Keratinocyte (primary cell): ENCODE measurements around the gene CEMP1. TPM values are rescaled to one million over a fixed set of nuclear protein-coding genes. Genes with fewer than 3 reads are reported as not detected.

ENCODE experiments used
- DNase-seq: peaks from one replicate; pipeline ENCODE4 v3.0.0-alpha.2; 2011; ENCODE audit warnings: low read depth, missing footprints, low spot score
- FAIRE-seq: peaks from 2 replicates; lab custom pipeline; 2011; peaks lifted over from hg19 to GRCh38; lab: Jason Lieb, UNC
- H2AFZ ChIP-seq: 2 replicates; pipeline ENCODE4 v1.6.0; 2012; ENCODE audit warnings: low read length, control low read depth, inconsistent platforms; ENCODE audit not compliant: control insufficient read depth
- H3K27ac ChIP-seq: 2 replicates; pipeline ENCODE4 v1.5.1; 2011; ENCODE audit warnings: low read length; ENCODE audit not compliant: control insufficient read depth, insufficient read depth
- H3K27me3 ChIP-seq: 3 replicates; pipeline ENCODE4 v1.6.0; 2011; ENCODE audit warnings: low read length; ENCODE audit not compliant: control insufficient read depth, insufficient read depth; ENCODE audit errors: extremely low read depth
- H3K36me3 ChIP-seq, 2 experiments: 2 replicates in 1 of 2; 3 replicates in 1 of 2; pipeline ENCODE4 v1.5.1; 2011; ENCODE audit warnings: low read length in 2 of 2, mild to moderate bottlenecking in 1 of 2; ENCODE audit not compliant: control insufficient read depth in 2 of 2, insufficient read depth in 2 of 2; ENCODE audit errors: extremely low read depth in 1 of 2
- H3K4me1 ChIP-seq: 3 replicates; pipeline ENCODE4 v1.5.1; 2011; ENCODE audit warnings: low read length; ENCODE audit not compliant: control insufficient read depth, insufficient read depth; ENCODE audit errors: extremely low read depth
- H3K4me2 ChIP-seq: 3 replicates; pipeline ENCODE4 v1.6.0; 2011; ENCODE audit warnings: low read depth, low read length; ENCODE audit not compliant: control insufficient read depth, insufficient read depth; ENCODE audit errors: extremely low read depth
- H3K4me3 ChIP-seq, 3 experiments: fragments of 200-600 bp in 1 of 3; sonication (generic) in 1 of 3; 2 replicates in 2 of 3; 3 replicates in 1 of 3; pipeline ENCODE4 v1.5.1; 2011 to 2016; ENCODE audit warnings: low read length in 3 of 3, mild to moderate bottlenecking in 3 of 3, control low read depth in 2 of 3, inconsistent platforms in 1 of 3, low read depth in 1 of 3, mixed read lengths in 1 of 3, mixed run types in 1 of 3, moderate library complexity in 1 of 3; ENCODE audit not compliant: control insufficient read depth in 2 of 3, insufficient read depth in 2 of 3; ENCODE audit errors: extremely low read depth in 1 of 3
- H3K79me2 ChIP-seq: 2 replicates; pipeline ENCODE4 v1.6.0; 2012; ENCODE audit warnings: low read length; ENCODE audit not compliant: control insufficient read depth, insufficient read depth
- H3K9ac ChIP-seq: 3 replicates; pipeline ENCODE4 v1.6.0; 2011; ENCODE audit warnings: low read length; ENCODE audit not compliant: control insufficient read depth, insufficient read depth; ENCODE audit errors: extremely low read depth
- H3K9me1 ChIP-seq: 3 replicates; pipeline ENCODE4 v1.6.0; 2011; ENCODE audit warnings: low read length; ENCODE audit not compliant: control insufficient read depth, insufficient read depth; ENCODE audit errors: extremely low read depth
- H3K9me3 ChIP-seq: 2 replicates; pipeline ENCODE4 v1.5.1; 2012; ENCODE audit warnings: low read depth, low read length; ENCODE audit not compliant: control insufficient read depth
- H4K20me1 ChIP-seq: 3 replicates; pipeline ENCODE4 v1.6.0; 2011; ENCODE audit warnings: low read length; ENCODE audit not compliant: control insufficient read depth, insufficient read depth; ENCODE audit errors: extremely low read depth
- EZH2 ChIP-seq: IDR thresholded peaks from one replicate; pipeline ENCODE4 v1.6.1; 2012; ENCODE audit warnings: inconsistent platforms, mild to moderate bottlenecking, low read length, moderate library complexity
- dilution Hi-C: fragments of 300-500 bp; cut with MboI; formaldehyde crosslinking; loops from one replicate; pipeline ENCODE4 v1.7.0; 2020; ENCODE audit warnings: low sequenced_read_pairs; ENCODE audit not compliant: extremely low pct_ligation_motif_present
- polyA plus RNA-seq, 5 experiments: library from polyadenylated mRNA; depleted of rRNA in 3 of 5; stranded (reverse) in 3 of 5; stranded (forward) in 1 of 5; unstranded in 1 of 5; fragments of >200 nt; gene quantifications; 1 replicate in 1 of 5; 2 replicates in 3 of 5; 3 replicates in 1 of 5; pipeline versions ENCODE4 v1.2.1 to v1.2.3, GENCODE V29; 2011 to 2012; ENCODE audit warnings: missing spikeins in 2 of 5, low read depth in 1 of 5, low replicate concordance in 1 of 5
- TF ChIP-seq, protein P1 (sequence below), 3 experiments: IDR thresholded peaks in 1 of 3; conservative IDR thresholded peaks in 1 of 3; optimal IDR thresholded peaks in 1 of 3; 2 replicates in 2 of 3; 3 replicates in 1 of 3; pipeline versions ENCODE3 to v1.5.1; 2011; ENCODE audit warnings: low read length in 3 of 3, mild to moderate bottlenecking in 3 of 3, moderate library complexity in 2 of 3, control low read depth in 1 of 3, inconsistent platforms in 1 of 3; ENCODE audit not compliant: insufficient read depth in 2 of 3; ENCODE audit errors: extremely low read depth in 1 of 3

The CEMP1 gene
- polyA plus RNA-seq, 1 donor (not counting 4 experiments of a cell fraction or from before 2014, with no cell fraction given), result not detected

DNA sequence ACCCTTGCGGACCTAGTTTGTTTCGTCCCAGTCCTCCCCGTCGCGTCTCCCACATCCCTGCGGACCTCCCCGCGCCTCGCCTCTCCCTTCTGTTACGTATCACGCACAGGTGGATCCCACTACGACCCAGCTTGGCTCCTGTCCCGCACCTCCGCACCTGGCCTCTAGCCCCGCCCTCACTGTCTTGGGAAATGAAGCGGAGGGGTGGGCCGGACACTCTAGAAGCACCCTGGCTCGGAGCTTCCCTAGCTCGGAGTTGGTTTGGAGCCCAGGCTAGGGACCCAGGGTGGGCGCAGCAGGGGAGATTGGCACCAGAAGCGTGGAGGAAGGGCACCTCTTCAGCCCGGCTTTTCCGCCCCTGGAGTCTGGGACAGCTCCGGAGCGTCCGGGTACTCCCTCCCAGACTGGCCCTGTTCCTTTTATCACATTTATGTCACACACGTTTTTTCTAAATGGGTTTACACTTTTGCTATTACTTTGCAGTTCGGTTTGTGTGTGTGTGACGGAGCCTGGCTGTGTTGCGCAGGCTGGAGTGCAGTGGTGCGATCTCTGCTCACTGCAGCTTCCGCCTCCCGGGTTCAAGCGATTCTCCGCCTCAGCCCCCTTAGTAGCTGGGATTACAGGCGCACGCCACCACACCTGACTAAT is 1.4 kb upstream of the CEMP1 start:
- Histone ChIP-seq H3K9me3 (no peaks in the 10 kb centered on the region), H4K20me1 (no peaks in the 10 kb centered on the region), H3K9ac (peak overlapping the region; percentile 86), H3K27me3 (no peaks in the 10 kb centered on the region), H3K79me2 (no peaks in the 10 kb centered on the region), H3K4me1 (peaks cover 23% of the 10 kb centered on the region), H3K4me3 (peak overlapping the region; percentile 48 to 76 (median 73)), H2AFZ (peak overlapping the region; percentile 60), H3K4me2 (peak overlapping the region; percentile 93), H3K27ac (peak overlapping the region; percentile 87), H3K36me3 (peaks cover 11 to 19% of the 10 kb centered on the region in 2 experiments), H3K9me1 (no peaks in the 10 kb centered on the region)
- TF ChIP-seq, protein P1, sequence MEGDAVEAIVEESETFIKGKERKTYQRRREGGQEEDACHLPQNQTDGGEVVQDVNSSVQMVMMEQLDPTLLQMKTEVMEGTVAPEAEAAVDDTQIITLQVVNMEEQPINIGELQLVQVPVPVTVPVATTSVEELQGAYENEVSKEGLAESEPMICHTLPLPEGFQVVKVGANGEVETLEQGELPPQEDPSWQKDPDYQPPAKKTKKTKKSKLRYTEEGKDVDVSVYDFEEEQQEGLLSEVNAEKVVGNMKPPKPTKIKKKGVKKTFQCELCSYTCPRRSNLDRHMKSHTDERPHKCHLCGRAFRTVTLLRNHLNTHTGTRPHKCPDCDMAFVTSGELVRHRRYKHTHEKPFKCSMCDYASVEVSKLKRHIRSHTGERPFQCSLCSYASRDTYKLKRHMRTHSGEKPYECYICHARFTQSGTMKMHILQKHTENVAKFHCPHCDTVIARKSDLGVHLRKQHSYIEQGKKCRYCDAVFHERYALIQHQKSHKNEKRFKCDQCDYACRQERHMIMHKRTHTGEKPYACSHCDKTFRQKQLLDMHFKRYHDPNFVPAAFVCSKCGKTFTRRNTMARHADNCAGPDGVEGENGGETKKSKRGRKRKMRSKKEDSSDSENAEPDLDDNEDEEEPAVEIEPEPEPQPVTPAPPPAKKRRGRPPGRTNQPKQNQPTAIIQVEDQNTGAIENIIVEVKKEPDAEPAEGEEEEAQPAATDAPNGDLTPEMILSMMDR (optimal IDR thresholded peaks at IDR 0.05 in 1 of 3, IDR thresholded peaks at IDR 0.05 in 1 of 3, conservative IDR thresholded peaks at IDR 0.05 in 1 of 3; ENCODE audit: extremely low read depth in 1 of 3, insufficient read depth in 2 of 3, low read length in 3 of 3), result no peak
- no peak for TF ChIP-seq EZH2
- dilution Hi-C loops, result no loop called here
- DNase-seq (no peak), FAIRE-seq (no peak)

DNA sequence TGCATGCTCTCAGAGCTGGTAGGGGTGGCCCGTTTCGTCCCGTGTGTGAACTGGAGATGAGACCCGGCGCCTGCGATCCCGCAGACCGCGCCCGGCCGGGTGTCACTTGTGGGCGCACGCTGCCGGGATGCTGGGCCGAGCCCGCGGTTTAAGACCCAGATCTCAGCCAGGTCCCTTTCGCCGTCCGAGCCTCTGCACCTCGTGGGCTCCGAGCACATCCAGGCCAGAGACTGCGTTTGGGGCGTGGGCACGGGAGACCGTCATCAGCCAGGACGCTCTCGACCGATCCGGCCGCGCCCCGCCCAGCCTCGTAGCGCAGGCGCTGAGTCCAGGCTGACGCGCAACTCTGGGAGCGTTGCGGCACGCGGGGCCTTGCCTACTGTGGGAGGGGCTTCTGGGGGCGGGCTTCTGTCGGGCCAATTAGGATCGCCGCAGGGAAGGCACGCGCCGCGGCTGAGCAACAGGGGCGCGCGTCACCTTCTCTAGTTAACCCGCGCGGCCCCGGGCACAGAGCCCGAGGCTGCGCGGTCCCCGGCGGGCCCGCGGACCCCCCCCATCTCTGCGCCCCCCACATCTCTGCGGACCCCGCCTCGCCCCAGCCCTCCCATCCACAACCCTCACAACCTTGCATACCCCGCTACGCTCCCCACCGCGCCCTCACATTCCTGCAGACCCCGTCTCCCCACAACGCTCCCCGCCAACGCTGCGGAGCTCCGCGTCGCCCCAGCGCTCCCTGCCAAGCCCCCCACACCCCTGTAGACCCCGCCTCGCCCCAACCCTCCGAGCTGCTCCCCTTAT is 687 bp upstream of the CEMP1 start:
- H3K4me2 ChIP-seq, result peak overlapping the region; percentile 93
- H3K27ac ChIP-seq, result peak overlapping the region; percentile 87
- H3K4me3 ChIP-seq, result peak overlapping the region; percentile 48 to 76 (median 73)
- dilution Hi-C loops, result no loop called here
- no peaks in the 10 kb centered on the region for H3K79me2 ChIP-seq
- peaks cover 18% of the 10 kb centered on the region for H3K4me1 ChIP-seq
- peak overlapping the region; percentile 86 for H3K9ac ChIP-seq
- TF ChIP-seq EZH2, result no peak
- TF ChIP-seq, protein P1 (optimal IDR thresholded peaks at IDR 0.05 in 1 of 3, IDR thresholded peaks at IDR 0.05 in 1 of 3, conservative IDR thresholded peaks at IDR 0.05 in 1 of 3; ENCODE audit: extremely low read depth in 1 of 3, insufficient read depth in 2 of 3, low read length in 3 of 3), result no peak
- H4K20me1 ChIP-seq, result no peaks in the 10 kb centered on the region
- H3K36me3 ChIP-seq, result peaks cover 11 to 22% of the 10 kb centered on the region in 2 experiments
- no peaks in the 10 kb centered on the region for H3K27me3 ChIP-seq
- peak; percentile 49 for FAIRE-seq
- H2AFZ ChIP-seq, result peak overlapping the region; percentile 69
- no peaks in the 10 kb centered on the region for H3K9me1 ChIP-seq
- no peaks in the 10 kb centered on the region for H3K9me3 ChIP-seq
- peak; percentile 81 for DNase-seq
